ENCODE data around the gene THSD4.

- TF ChIP-seq ZBTB26 (CRISPR knock-in tag; IDR thresholded peaks at IDR 0.05) (no peak), ZNF121 (CRISPR knock-in tag; conservative IDR thresholded peaks at IDR 0.05) (no peak)
These were observed 613.6 kb downstream of the THSD4 start for GRCh38 chr15:71728881-71729280.
